A549 treated with AZD2906 at 1 μM for 4 hours (cell line): Measurements from ENCODE around the gene TAP1. TPM values are rescaled to one million over a fixed set of nuclear protein-coding genes. Genes with fewer than 3 reads are reported as not detected.

Experiments
- total RNA-seq: library from RNA; stranded (reverse); fragments of 200-300 nt; extraction: Qiagen RNA extraction; gene quantifications from 5 replicates; pipeline ENCODE4 v1.2.3, GENCODE V29; 2022

Gene TAP1
- 32.0 to 36.9 TPM (median 34.0 TPM) in 5 replicates for total RNA-seq

GRCh38 chr6:32853541-32854375 is at the start of gene TAP1, which contains the start of gene PSMB9:
TSS of gene TAP1 (minus strand) at chr6:32853704. CDS start at chr6:32853636, 68 bp downstream.
TSS of gene PSMB9 (plus strand) at chr6:32854192. CDS start at chr6:32854230, 38 bp downstream.

GRCh38 chr6:32843979-32844838 is 9.3 kb downstream of the TAP1 start, which contains the start of gene PSMB8:
TSS of gene PSMB8 (minus strand) at chr6:32844047. CDS start at chr6:32843996, 51 bp downstream.

GRCh38 chr6:32838114-32838958 is 15.2 kb downstream of the TAP1 start, which contains the start of gene TAP2:
TSS of gene TAP2 (minus strand) at chr6:32838739. CDS start at chr6:32838233, 506 bp downstream.

GRCh38 chr6:32816746-32817204 is 36.7 kb downstream of the TAP1 start, which contains the start of gene HLA-DOB:
TSS of gene HLA-DOB (minus strand) at chr6:32817002. CDS start at chr6:32816951, 51 bp downstream.

Other genes starting within 250 kb of the TAP1 start
- not detected in 5 replicates for gene HLA-DQA1, start 216.3 kb downstream of the TAP1 start, total RNA-seq
- gene HLA-DQB1, start 187.0 kb downstream of the TAP1 start, total RNA-seq: not detected in 5 replicates
- not detected in 5 replicates for gene HLA-DQA2, start 112.3 kb downstream of the TAP1 start, total RNA-seq
- gene HLA-DQB2, start 90.2 kb downstream of the TAP1 start, total RNA-seq: not detected in 5 replicates
- gene HLA-DOB, start 36.7 kb downstream of the TAP1 start, total RNA-seq: 0.05 to 0.14 TPM (median 0.12 TPM) in 4 of 5 replicates, not detected in the other
- 14.8 to 21.1 TPM (median 17.8 TPM) in 5 replicates for gene TAP2, start 15.0 kb downstream of the TAP1 start, total RNA-seq
- 18.4 to 21.4 TPM (median 19.4 TPM) in 5 replicates for gene PSMB8, start 9.7 kb downstream of the TAP1 start, total RNA-seq
- gene PSMB9, start 488 bp upstream of the TAP1 start, total RNA-seq: 14.0 to 25.5 TPM (median 19.0 TPM) in 5 replicates
- 1.4 to 2.5 TPM (median 1.7 TPM) in 5 replicates for gene HLA-DMB, start 87.3 kb upstream of the TAP1 start, total RNA-seq
- 2.9 to 3.7 TPM (median 3.0 TPM) in 5 replicates for gene HLA-DMA, start 99.4 kb upstream of the TAP1 start, total RNA-seq
- 104 to 133 TPM (median 112 TPM) in 5 replicates for gene BRD2, start 114.9 kb upstream of the TAP1 start, total RNA-seq
- gene HLA-DOA, start 155.9 kb upstream of the TAP1 start, total RNA-seq: 0.05 TPM in 1 of 5 replicates, not detected in the others
- 0.05 to 0.11 TPM in 2 of 5 replicates, not detected in the others for gene HLA-DPA1, start 219.9 kb upstream of the TAP1 start, total RNA-seq
- gene HLA-DPB1, start 222.3 kb upstream of the TAP1 start, total RNA-seq: not detected in 5 replicates